SK-N-SH (cell line): ENCODE results near the gene NRL.
"Not testable (repeated sequence)": the region's sequence is repeated elsewhere in the genome, so short reads cannot be mapped to it uniquely, and the experiment has no call there.

ENCODE experiments used
- CHD2 ChIP-seq: fragments of 150-350 bp; IDR thresholded peaks from 2 replicates; pipeline ENCODE4 v1.6.1; 2018; ENCODE audit warnings: low read length; ENCODE audit not compliant: partially characterized antibody
- CTCF ChIP-seq: fragments of 200-600 bp; sonication (generic); IDR thresholded peaks from 2 replicates; pipeline ENCODE4 v1.6.1; 2017; ENCODE audit warnings: antibody characterized with exemption, mild to moderate bottlenecking, moderate library complexity
- EP300 ChIP-seq, 2 experiments: IDR thresholded peaks; 2 replicates each; pipeline versions ENCODE4 v1.4.0 to v1.6.1; 2012; ENCODE audit warnings: borderline replicate concordance in 1 of 2, low read depth in 1 of 2, low read length in 1 of 2
- EZH2phosphoT487 ChIP-seq: fragments of 200-600 bp; sonication (generic); IDR thresholded peaks from 2 replicates; pipeline ENCODE4 v1.6.1; 2017; ENCODE audit warnings: low read depth, mixed run types, mild to moderate bottlenecking, antibody characterized with exemption, moderate library complexity, borderline replicate concordance
- FOXJ3 ChIP-seq: sonication (generic); formaldehyde crosslinking; IDR thresholded peaks from 2 replicates; pipeline ENCODE4 v1.5.1; 2020; ENCODE audit warnings: mild to moderate bottlenecking, missing genetic modification reagents
- MAX ChIP-seq: IDR thresholded peaks from 2 replicates; pipeline ENCODE4 v1.4.0; 2012; ENCODE audit warnings: low read depth
- POLR2AphosphoS5 ChIP-seq: IDR thresholded peaks from 2 replicates; pipeline ENCODE4 v1.6.1; 2012; ENCODE audit warnings: low read depth, low read length
- REST ChIP-seq: IDR thresholded peaks from 2 replicates; pipeline ENCODE4 v1.6.1; 2012; ENCODE audit warnings: mild to moderate bottlenecking, low read depth, low read length, moderate library complexity
- SIN3A ChIP-seq: IDR thresholded peaks from 2 replicates; pipeline ENCODE4 v1.6.1; 2012; ENCODE audit warnings: low read depth, mild to moderate bottlenecking, low read length, moderate library complexity, borderline replicate concordance
- SMC3 ChIP-seq: IDR thresholded peaks from 2 replicates; pipeline ENCODE4 v1.6.1; 2012; ENCODE audit warnings: low read depth, low read length, improper control_type of control experiment
- TAF1 ChIP-seq: IDR thresholded peaks from 2 replicates; pipeline ENCODE4 v1.6.1; 2012; ENCODE audit warnings: low read depth, mild to moderate bottlenecking, low read length, moderate library complexity, borderline replicate concordance

GRCh38 chr14:24049002-24049401 is 65.7 kb downstream of the NRL start:
- TF ChIP-seq REST; MAX; TAF1; CTCF; POLR2AphosphoS5; EP300 (IDR thresholded peaks at IDR 0.05; ENCODE audit: borderline replicate concordance in 1 of 2, low read depth in 1 of 2, low read length in 1 of 2); CHD2; SIN3A; EZH2phosphoT487; FOXJ3 (CRISPR knock-in tag); SMC3: not testable (repeated sequence)
